OCI-LY1 (cell line): Measurements from ENCODE around the gene HDAC11.

Source experiments
- H2AFZ ChIP-seq: fragments of 200-600 bp; sonication (generic), shearing (Covaris generic); 2 replicates; pipeline ENCODE4 v1.6.0; 2014; ENCODE audit warnings: antibody characterized with exemption, mild to moderate bottlenecking, low read length
- H3F3A ChIP-seq: fragments of 200-600 bp; sonication (generic), shearing (Covaris generic); 2 replicates; pipeline ENCODE4 v1.6.0; 2014; ENCODE audit warnings: mild to moderate bottlenecking, antibody characterized with exemption, low read length, moderate library complexity; ENCODE audit not compliant: insufficient read depth
- H3K27ac ChIP-seq: fragments of 200-600 bp; sonication (generic); 2 replicates; pipeline ENCODE4 v1.5.1; 2014; ENCODE audit warnings: low read length, mixed run types, mild to moderate bottlenecking, low read depth; ENCODE audit not compliant: poor library complexity, severe bottlenecking
- H3K27me3 ChIP-seq: fragments of 200-600 bp; sonication (generic); 2 replicates; pipeline ENCODE4 v1.6.0; 2014; ENCODE audit warnings: antibody characterized with exemption, mild to moderate bottlenecking, low read length, moderate library complexity; ENCODE audit not compliant: insufficient read depth
- H3K36me3 ChIP-seq: fragments of 200-600 bp; sonication (generic); 2 replicates; pipeline ENCODE4 v1.6.1; 2014; ENCODE audit warnings: mild to moderate bottlenecking, antibody characterized with exemption, low read length, moderate library complexity, mixed read lengths; ENCODE audit not compliant: insufficient read depth
- H3K4me1 ChIP-seq: fragments of 200-600 bp; sonication (generic); 2 replicates; pipeline ENCODE4 v1.5.1; 2014; ENCODE audit warnings: mild to moderate bottlenecking, low read length, moderate library complexity; ENCODE audit not compliant: insufficient read depth, severe bottlenecking
- H3K4me2 ChIP-seq: fragments of 200-600 bp; sonication (generic), shearing (Covaris generic); 2 replicates; pipeline ENCODE4 v1.6.1; 2014; ENCODE audit warnings: low read length
- H3K4me3 ChIP-seq: fragments of 200-600 bp; sonication (generic); 2 replicates; pipeline ENCODE4 v1.5.1; 2014; ENCODE audit warnings: low read length, low read depth, mild to moderate bottlenecking, mixed read lengths; ENCODE audit not compliant: poor library complexity, severe bottlenecking
- H3K79me2 ChIP-seq: fragments of 200-600 bp; shearing (Covaris generic); 2 replicates; pipeline ENCODE4 v1.6.1; 2016; ENCODE audit warnings: mixed run types, low read length, mixed read lengths; ENCODE audit not compliant: insufficient read depth
- H3K9ac ChIP-seq: fragments of 200-600 bp; sonication (generic), shearing (Covaris generic); 2 replicates; pipeline ENCODE4 v1.6.1; 2014; ENCODE audit warnings: mild to moderate bottlenecking, low read length, mixed read lengths
- H3K9me2 ChIP-seq: fragments of 200-600 bp; sonication (generic), shearing (Covaris generic); 2 replicates; pipeline ENCODE4 v1.6.1; 2014; ENCODE audit warnings: low read depth, mild to moderate bottlenecking, low read length, mixed read lengths
- H3K9me3 ChIP-seq: fragments of 200-600 bp; shearing (Covaris generic); 2 replicates; pipeline ENCODE4 v1.6.1; 2014; ENCODE audit warnings: low read length, mixed read lengths
- H4K20me1 ChIP-seq: fragments of 200-600 bp; sonication (generic), shearing (Covaris generic); 2 replicates; pipeline ENCODE4 v1.6.0; 2016; ENCODE audit warnings: mild to moderate bottlenecking, low read length; ENCODE audit not compliant: insufficient read depth
- EZH2 ChIP-seq: fragments of 200-600 bp; sonication (generic), shearing (Covaris generic); IDR thresholded peaks from 2 replicates; pipeline ENCODE4 v1.8.0; 2017; ENCODE audit warnings: borderline replicate concordance, mixed run types, mild to moderate bottlenecking, antibody characterized with exemption, low read length, moderate library complexity, mixed read lengths
- TF ChIP-seq, protein P1 (sequence below): fragments of 200-600 bp; sonication (generic), shearing (Covaris generic); IDR thresholded peaks from 2 replicates; pipeline ENCODE4 v1.5.1; 2017; ENCODE audit warnings: mild to moderate bottlenecking, antibody characterized with exemption, low read length, moderate library complexity, mixed read lengths

The HDAC11 gene

DNA sequence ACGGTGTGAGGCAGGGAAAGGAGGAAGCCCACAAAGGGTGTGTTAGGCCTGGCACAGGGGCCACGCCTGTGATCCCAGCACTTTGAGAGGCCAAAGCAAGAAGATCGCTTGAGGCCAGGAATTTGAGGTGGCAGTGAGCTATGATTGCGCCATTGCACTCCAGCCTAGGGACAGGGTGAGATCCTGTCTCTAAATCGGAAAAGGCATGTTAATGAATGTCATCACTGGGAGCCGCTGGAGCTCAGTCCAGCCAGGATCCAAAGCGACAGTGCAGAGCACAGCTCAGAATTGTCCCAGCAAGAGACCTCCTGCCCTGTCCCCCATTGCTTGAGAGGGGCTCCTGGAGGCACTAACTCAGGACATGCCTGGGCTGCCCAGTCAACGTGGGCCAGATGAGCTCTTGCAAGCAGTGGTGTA, 53.8 kb downstream of the HDAC11 start:
- H3K4me1 ChIP-seq, result no peaks in the 10 kb centered on the region
- no peak overlapping the region for H3K4me2 ChIP-seq
- no peaks in the 10 kb centered on the region for H3K36me3 ChIP-seq
- H3K9me2 ChIP-seq, result no peaks in the 10 kb centered on the region
- no peak overlapping the region for H3K4me3 ChIP-seq
- H3F3A ChIP-seq, result no peaks in the 10 kb centered on the region
- H3K9ac ChIP-seq, result no peak overlapping the region
- no peak overlapping the region for H3K27ac ChIP-seq
- no peaks in the 10 kb centered on the region for H4K20me1 ChIP-seq
- H3K27me3 ChIP-seq, result peaks cover 4% of the 10 kb centered on the region; the same call in 1 of the 2 replicates
- H3K9me3 ChIP-seq, result no peaks in the 10 kb centered on the region
- TF ChIP-seq, protein P1, sequence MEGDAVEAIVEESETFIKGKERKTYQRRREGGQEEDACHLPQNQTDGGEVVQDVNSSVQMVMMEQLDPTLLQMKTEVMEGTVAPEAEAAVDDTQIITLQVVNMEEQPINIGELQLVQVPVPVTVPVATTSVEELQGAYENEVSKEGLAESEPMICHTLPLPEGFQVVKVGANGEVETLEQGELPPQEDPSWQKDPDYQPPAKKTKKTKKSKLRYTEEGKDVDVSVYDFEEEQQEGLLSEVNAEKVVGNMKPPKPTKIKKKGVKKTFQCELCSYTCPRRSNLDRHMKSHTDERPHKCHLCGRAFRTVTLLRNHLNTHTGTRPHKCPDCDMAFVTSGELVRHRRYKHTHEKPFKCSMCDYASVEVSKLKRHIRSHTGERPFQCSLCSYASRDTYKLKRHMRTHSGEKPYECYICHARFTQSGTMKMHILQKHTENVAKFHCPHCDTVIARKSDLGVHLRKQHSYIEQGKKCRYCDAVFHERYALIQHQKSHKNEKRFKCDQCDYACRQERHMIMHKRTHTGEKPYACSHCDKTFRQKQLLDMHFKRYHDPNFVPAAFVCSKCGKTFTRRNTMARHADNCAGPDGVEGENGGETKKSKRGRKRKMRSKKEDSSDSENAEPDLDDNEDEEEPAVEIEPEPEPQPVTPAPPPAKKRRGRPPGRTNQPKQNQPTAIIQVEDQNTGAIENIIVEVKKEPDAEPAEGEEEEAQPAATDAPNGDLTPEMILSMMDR, result no peak
- TF ChIP-seq EZH2, result no peak
- H3K79me2 ChIP-seq, result no peaks in the 10 kb centered on the region
- no peak overlapping the region for H2AFZ ChIP-seq

DNA sequence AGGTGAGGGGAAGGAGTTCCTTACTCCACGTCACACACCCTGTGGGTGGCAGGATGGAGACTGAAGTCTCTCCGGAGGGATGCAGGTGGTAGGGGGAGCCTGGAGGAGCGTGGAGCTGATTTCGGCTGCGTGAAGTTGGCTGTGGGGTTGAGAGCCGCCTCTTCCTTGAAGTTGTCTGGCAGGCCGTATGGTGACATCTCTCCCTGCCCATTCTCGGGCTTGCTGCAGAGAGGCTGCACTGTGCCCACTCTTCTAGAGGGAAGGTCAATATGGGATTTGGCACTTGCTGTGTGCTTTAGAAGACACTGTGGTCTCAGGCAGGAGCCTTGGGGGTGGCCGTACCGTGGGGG, 55.4 kb downstream of the HDAC11 start:
- Histone ChIP-seq H3K27ac (no peak overlapping the region), H3K4me2 (no peak overlapping the region), H3K9ac (no peak overlapping the region), H3K4me3 (no peak overlapping the region), H3K79me2 (no peaks in the 10 kb centered on the region), H3K27me3 (peaks cover 4% of the 10 kb centered on the region; the same call in 1 of the 2 replicates), H3K9me2 (no peaks in the 10 kb centered on the region), H3F3A (no peaks in the 10 kb centered on the region), H4K20me1 (no peaks in the 10 kb centered on the region), H3K36me3 (no peaks in the 10 kb centered on the region), H2AFZ (no peak overlapping the region), H3K4me1 (no peaks in the 10 kb centered on the region), H3K9me3 (no peaks in the 10 kb centered on the region)
- TF ChIP-seq, protein P1, result no peak
- TF ChIP-seq EZH2, result no peak

DNA sequence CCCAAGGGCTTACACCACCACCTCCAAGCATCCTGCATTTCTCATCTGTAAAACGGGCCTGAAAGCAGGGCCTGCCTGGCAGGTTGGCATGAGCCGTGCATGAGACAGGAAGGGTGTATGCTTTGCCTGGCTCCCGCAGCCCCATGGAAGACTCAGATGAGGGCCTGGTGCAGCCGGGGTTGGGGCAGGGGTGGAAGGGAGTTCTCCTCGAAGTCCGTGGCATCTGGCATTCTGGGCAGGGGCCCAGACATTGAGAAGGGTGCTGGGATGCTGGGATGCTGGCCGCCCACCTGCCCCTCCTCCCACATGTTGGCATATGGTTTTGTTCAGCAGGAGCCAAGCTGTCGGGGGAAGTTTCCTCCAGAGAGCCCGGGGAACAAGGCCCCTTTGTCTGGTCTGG, 55.8 kb downstream of the HDAC11 start:
- Histone ChIP-seq H3K27me3 (0 out of 2 replicates have a peak, but pooled peaks cover 4% of the 10 kb centered on the region), H3K79me2 (no peaks in the 10 kb centered on the region), H3K9me3 (no peaks in the 10 kb centered on the region), H3F3A (no peaks in the 10 kb centered on the region), H4K20me1 (no peaks in the 10 kb centered on the region), H3K27ac (no peak overlapping the region), H3K36me3 (no peaks in the 10 kb centered on the region), H3K4me1 (no peaks in the 10 kb centered on the region), H3K9ac (no peak overlapping the region), H3K4me3 (no peak overlapping the region), H3K9me2 (no peaks in the 10 kb centered on the region), H2AFZ (no peak overlapping the region), H3K4me2 (no peak overlapping the region)
- TF ChIP-seq EZH2, result no peak
- TF ChIP-seq, protein P1, result no peak
